Hematopoietic multipotent progenitor cell treated with erythropoietin and hydrocortisone succinate and interleukin-3 and kit ligand, for 15 days (in vitro differentiated cells): ENCODE results near the gene WDR47.

ENCODE experiments used
- DNase-seq: peaks from one replicate; pipeline ENCODE4 v3.0.0-alpha.2; 2015; ENCODE audit warnings: low spot score

WDR47 gene

GRCh38 chr1:109041621-109042468 is at the start of gene WDR47:
TSS of gene WDR47 (minus strand) at chr1:109042102. CDS start at chr1:109023512, 18,590 bp downstream.
- DNase-seq = peak; percentile 89

- DNase-seq = no peak
These were observed 49.4 kb upstream of the WDR47 start for GRCh38 chr1:109091078-109091838.

GRCh38 chr1:109090196-109091077 is 48.5 kb upstream of the WDR47 start, which contains the start of gene TMEM167B:
TSS of gene TMEM167B (plus strand) at chr1:109090764. CDS start at chr1:109090873, 109 bp downstream.
- DNase-seq = peak; percentile 94

GRCh38 chr1:109089242-109090015 is 47.5 kb upstream of the WDR47 start:
- peak; percentile 69 for DNase-seq

GRCh38 chr1:109084563-109085517 is 42.9 kb upstream of the WDR47 start:
- no peak for DNase-seq

GRCh38 chr1:109083923-109084322 is 42.0 kb upstream of the WDR47 start:
- no peak for DNase-seq

- DNase-seq = no peak
These were observed 41.6 kb upstream of the WDR47 start for GRCh38 chr1:109083501-109083900.

GRCh38 chr1:109080441-109081082 is 38.7 kb upstream of the WDR47 start:
- no peak for DNase-seq

- no peak for DNase-seq
These were observed 37.3 kb upstream of the WDR47 start for GRCh38 chr1:109079240-109079622.

- no peak for DNase-seq
These were observed 36.4 kb upstream of the WDR47 start for GRCh38 chr1:109078317-109078716.

- DNase-seq = peak; percentile 90
These were observed 33.9 kb upstream of the WDR47 start, which contains the start of gene TAF13 for GRCh38 chr1:109075531-109076490. TSS of gene TAF13 (minus strand) at chr1:109076003. CDS start at chr1:109075947, 56 bp downstream.

GRCh38 chr1:109069294-109069693 is 27.4 kb upstream of the WDR47 start:
- DNase-seq = no peak

GRCh38 chr1:109067883-109068282 is 26.0 kb upstream of the WDR47 start:
- DNase-seq = no peak

GRCh38 chr1:109065137-109065536 is 23.2 kb upstream of the WDR47 start:
- DNase-seq = no peak

- DNase-seq = no peak
These were observed 19.3 kb upstream of the WDR47 start for GRCh38 chr1:109061183-109061582.

- no peak for DNase-seq
These were observed 18.8 kb upstream of the WDR47 start for GRCh38 chr1:109060707-109061106.

- DNase-seq = no peak
These were observed 17.1 kb upstream of the WDR47 start for GRCh38 chr1:109059026-109059425.

GRCh38 chr1:109056064-109056463 is 14.2 kb upstream of the WDR47 start:
- no peak for DNase-seq
